GM12801 (cell line): Measurements from ENCODE around the gene EDARADD.

ENCODE experiments used
- CTCF ChIP-seq: IDR thresholded peaks from one replicate; pipeline ENCODE4 v1.5.1; 2011; ENCODE audit warnings: control low read depth; ENCODE audit not compliant: insufficient read length; ENCODE audit errors: extremely low read depth

EDARADD gene

GRCh38 chr1:236450779-236451178, 56.7 kb downstream of the EDARADD start:
- TF ChIP-seq CTCF = no peak

GRCh38 chr1:236451796-236452373, 57.8 kb downstream of the EDARADD start:
- no peak for TF ChIP-seq CTCF

- no peak for TF ChIP-seq CTCF
Observed at GRCh38 chr1:236455243-236455642, 61.2 kb downstream of the EDARADD start.

- TF ChIP-seq CTCF = no peak
Observed at GRCh38 chr1:236457775-236458174, 63.7 kb downstream of the EDARADD start.

GRCh38 chr1:236458996-236459395, 64.9 kb downstream of the EDARADD start:
- TF ChIP-seq CTCF = no peak

- TF ChIP-seq CTCF = no peak
Observed at GRCh38 chr1:236460103-236460502, 66.0 kb downstream of the EDARADD start.

GRCh38 chr1:236465231-236465958, 71.3 kb downstream of the EDARADD start:
- TF ChIP-seq CTCF = no peak
